Ascending aorta (tissue), 2 donors: ENCODE data around the gene HIC1. TPM values are rescaled to one million over a fixed set of nuclear protein-coding genes. Genes with fewer than 3 reads are reported as not detected.

Source experiments
- DNase-seq, 2 donors: peaks; one replicate each; pipeline ENCODE4 v3.0.0-alpha.2; 2019; ENCODE audit warnings: low spot score in 2 of 2
- H3K27ac ChIP-seq, 2 donors: fragments of 200-600 bp; sonication (generic); one replicate each; pipeline ENCODE4 v1.5.1; 2016 to 2017; ENCODE audit warnings: mild to moderate bottlenecking in 1 of 2
- H3K27me3 ChIP-seq: fragments of 200-600 bp; sonication (generic); one replicate; pipeline ENCODE4 v1.5.1; 2017
- H3K36me3 ChIP-seq, 2 donors: fragments of 200-600 bp; sonication (generic); one replicate each; pipeline ENCODE4 v1.5.1; 2016
- H3K4me1 ChIP-seq, 2 donors: fragments of 200-600 bp; sonication (generic); one replicate each; pipeline ENCODE4 v1.5.1; 2016 to 2017; ENCODE audit warnings: mild to moderate bottlenecking in 1 of 2
- H3K4me3 ChIP-seq, 2 donors: fragments of 200-600 bp; sonication (generic); one replicate each; pipeline ENCODE4 v1.5.1; 2016 to 2017; ENCODE audit warnings: mild to moderate bottlenecking in 1 of 2
- H3K9me3 ChIP-seq, 2 donors: fragments of 200-600 bp; sonication (generic); one replicate each; pipeline ENCODE4 v1.5.1; 2016
- CTCF ChIP-seq, 3 experiments: fragments of 200-600 bp in 2 of 3; fragments of 450-650 bp in 1 of 3; sonication (generic) in 2 of 3; IDR thresholded peaks; one replicate each; pipeline ENCODE4 v1.5.1; 2016 to 2019; ENCODE audit warnings: antibody characterized with exemption in 3 of 3, mild to moderate bottlenecking in 1 of 3, moderate library complexity in 1 of 3
- intact Hi-C: fragments of 100-400 bp; cut with DNase I; formaldehyde crosslinking; loops from one replicate; pipeline ENCODE4 v1.15.1; 2023
- total RNA-seq: library from RNA; depleted of rRNA; stranded (reverse); fragments of >200 nt; gene quantifications from one replicate; pipeline ENCODE4 v1.1.0, GENCODE V29; 2016

HIC1 gene
- total RNA-seq, 1 donor from 2014 or later: 131 TPM

DNA sequence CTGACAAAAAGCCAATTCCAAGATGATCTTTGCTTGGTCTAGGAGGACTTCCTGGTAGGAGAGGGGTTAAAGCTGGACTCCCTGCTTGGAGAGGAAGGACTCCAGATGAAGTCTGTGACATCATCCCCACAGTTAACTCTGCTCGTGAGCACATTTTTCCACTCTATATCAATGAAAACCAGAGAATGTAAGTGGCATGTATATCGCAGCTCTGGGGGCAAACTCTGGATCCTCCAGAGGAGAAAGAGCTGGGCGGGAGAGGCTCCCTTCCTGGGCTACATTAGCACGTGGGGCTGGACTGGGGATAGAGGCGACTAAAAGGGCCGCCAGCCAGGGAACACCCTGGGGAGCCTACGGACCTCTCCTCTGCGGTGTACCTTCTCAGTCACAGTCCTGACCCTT is 34.1 kb downstream of the HIC1 start:
- H3K27me3 ChIP-seq: no peaks in the 10 kb centered on the region
- peak overlapping the region in 1 of 2 donors; percentile 53 for H3K4me3 ChIP-seq
- intact Hi-C loops: no loop called here
- peaks cover 0 to 49% of the 10 kb centered on the region in 2 donors for H3K4me1 ChIP-seq
- H3K9me3 ChIP-seq: no peaks in the 10 kb centered on the region
- H3K36me3 ChIP-seq: peaks cover 0 to 5% of the 10 kb centered on the region in 2 donors
- TF ChIP-seq CTCF (IDR thresholded peaks at IDR 0.05): no peak
- peak overlapping the region; percentile 63 to 76 for H3K27ac ChIP-seq
- DNase-seq: no peak

- peak overlapping the region; percentile 10 to 38 for H3K27ac ChIP-seq
- H3K4me3 ChIP-seq: peak overlapping the region in 1 of 2 donors; percentile 53
- no peak for DNase-seq
Observed at GRCh38 chr17:2090210-2090641, 35.3 kb downstream of the HIC1 start.

DNA sequence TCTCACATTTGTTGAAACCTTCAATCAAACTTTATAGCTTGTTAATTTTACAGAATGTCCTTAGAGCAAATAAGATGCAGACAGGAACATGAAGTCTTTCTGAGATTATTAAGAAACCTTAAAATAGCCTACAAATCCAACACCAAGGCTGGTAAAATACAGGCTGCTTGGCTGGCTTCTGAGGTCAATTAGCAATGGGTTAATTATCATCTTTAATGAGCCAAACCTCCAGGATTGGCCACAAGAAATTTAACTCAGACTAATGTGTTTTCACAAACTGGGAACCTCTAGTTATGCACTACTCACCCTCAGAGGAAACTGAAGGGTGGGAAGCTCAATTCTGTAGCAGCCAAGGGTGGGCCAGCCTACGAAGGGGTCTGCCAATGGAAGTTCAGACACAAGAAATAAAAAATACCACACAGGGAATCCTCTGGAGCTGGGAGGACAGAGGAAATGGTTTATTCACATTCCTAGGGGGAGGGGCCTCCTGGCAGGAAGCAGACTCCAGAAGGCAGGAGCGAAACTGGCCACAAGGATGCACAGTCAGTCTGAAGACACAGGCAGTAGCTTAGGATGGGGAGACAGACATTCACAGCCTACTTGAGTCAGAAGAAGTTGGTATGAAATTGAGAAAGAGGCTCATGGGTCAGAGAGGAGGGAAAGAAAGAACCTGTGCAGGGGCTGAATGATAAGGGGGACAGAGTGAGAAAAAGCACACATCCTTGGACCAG is 36.1 kb downstream of the HIC1 start:
- Histone ChIP-seq H3K27me3 (no peaks in the 10 kb centered on the region), H3K4me1 (peaks cover 0 to 43% of the 10 kb centered on the region in 2 donors), H3K36me3 (no peaks in the 10 kb centered on the region), H3K27ac (peak overlapping the region; percentile 10 to 38), H3K9me3 (no peaks in the 10 kb centered on the region), H3K4me3 (no peak overlapping the region)
- no peak for DNase-seq
- no peak for TF ChIP-seq CTCF (IDR thresholded peaks at IDR 0.05)
- intact Hi-C loops: loop anchor here (5.0 kb wide), 1 partner anchor 34 kb away; the partner anchor contains the start of gene HIC1

More at GRCh38 chr17:2090210-2090641, 35.3 kb downstream of the HIC1 start:
- Histone ChIP-seq H3K36me3 (no peaks in the 10 kb centered on the region), H3K4me1 (peaks cover 0 to 46% of the 10 kb centered on the region in 2 donors), H3K9me3 (no peaks in the 10 kb centered on the region), H3K27me3 (no peaks in the 10 kb centered on the region)
- intact Hi-C loops: loop anchor here (5.0 kb wide), 1 partner anchor 33 kb away; the partner anchor contains the start of gene HIC1
- no peak for TF ChIP-seq CTCF (IDR thresholded peaks at IDR 0.05)

DNA sequence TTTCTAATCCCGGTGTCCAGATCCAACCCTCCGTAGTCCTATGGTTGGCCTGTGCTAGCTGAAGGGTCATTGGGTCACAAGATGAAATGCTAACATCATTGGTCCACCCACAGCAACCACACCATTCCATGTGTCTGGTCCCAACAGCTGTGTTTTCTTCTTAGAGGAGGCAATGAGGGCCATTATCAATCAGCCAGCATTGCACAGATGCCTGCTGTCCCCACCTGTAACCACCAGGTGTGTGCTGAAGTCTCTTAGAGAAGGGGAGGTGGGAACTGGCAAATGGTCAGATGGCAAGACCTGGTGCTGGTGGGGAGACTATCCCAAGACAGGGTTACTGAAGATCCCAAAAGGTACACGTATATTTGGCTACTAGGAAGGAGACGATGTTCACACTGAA is 37.4 kb downstream of the HIC1 start:
- Histone ChIP-seq H3K4me1 (peaks cover 0 to 40% of the 10 kb centered on the region in 2 donors), H3K4me3 (no peak overlapping the region), H3K27ac (no peak overlapping the region), H3K27me3 (no peaks in the 10 kb centered on the region), H3K9me3 (no peaks in the 10 kb centered on the region), H3K36me3 (no peaks in the 10 kb centered on the region)
- DNase-seq: no peak
- intact Hi-C loops: loop anchor here (5.0 kb wide), 1 partner anchor 35 kb away; the partner anchor contains the start of gene HIC1
- TF ChIP-seq CTCF (IDR thresholded peaks at IDR 0.05): no peak

DNA sequence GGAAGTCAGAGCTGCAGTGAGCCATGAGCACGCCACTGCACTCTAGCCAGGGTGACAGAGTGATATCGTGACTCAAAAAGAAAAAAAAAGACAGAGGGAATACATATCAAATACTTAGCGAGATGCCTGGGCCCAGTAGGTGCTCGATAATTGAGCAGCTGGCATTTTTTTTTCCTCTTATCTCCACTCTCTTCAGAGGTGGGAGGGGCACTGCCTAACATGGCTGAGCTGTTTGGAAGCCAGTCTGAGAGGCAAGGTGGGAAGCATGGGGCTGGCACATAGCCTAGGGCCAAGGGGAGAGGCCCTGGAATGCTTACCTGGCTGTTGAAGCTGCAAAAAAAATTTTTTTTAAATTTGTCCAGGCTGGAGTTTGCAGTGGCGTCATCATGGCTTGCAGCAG is 38.4 kb downstream of the HIC1 start:
- peaks cover 0 to 29% of the 10 kb centered on the region in 2 donors for H3K4me1 ChIP-seq
- H3K4me3 ChIP-seq: no peak overlapping the region
- intact Hi-C loops: loop anchor here (5.0 kb wide), 1 partner anchor 36 kb away; the partner anchor contains the start of gene HIC1
- no peaks in the 10 kb centered on the region for H3K36me3 ChIP-seq
- H3K27me3 ChIP-seq: no peaks in the 10 kb centered on the region
- H3K9me3 ChIP-seq: no peaks in the 10 kb centered on the region
- no peak for TF ChIP-seq CTCF (IDR thresholded peaks at IDR 0.05)
- DNase-seq: no peak
- no peak overlapping the region for H3K27ac ChIP-seq
